ENCODE results near the gene LHFPL2. TPM values are rescaled to one million over a fixed set of nuclear protein-coding genes. Genes with fewer than 3 reads are reported as not detected.

The LHFPL2 gene
- total and polyA plus RNA-seq, 12 donors: 2.4 to 14.9 (median 5.1) TPM

GRCh38 chr5:78527054-78527859 lies 121.3 kb downstream of the LHFPL2 start:
- TF ChIP-seq CTCF (IDR thresholded peaks at IDR 0.05): no peak
- Histone ChIP-seq H3K36me3 (no peaks in the 10 kb centered on the region), H3K27me3 (no peaks in the 10 kb centered on the region), H3K9me3 (no peaks in the 10 kb centered on the region), H3K4me1 (peaks cover 0 to 83% (median 37%) of the 10 kb centered on the region in 9 donors), H3K4me3 (no peak overlapping the region), H3K27ac (peak overlapping the region in 8 of 10 donors; percentile 38 to 85 (median 59))
- peak; percentile 85 to 93 (median 92) for ATAC-seq
- intact Hi-C loops (cut with DNase I): loop anchor here in 2 of 10 donors (10.0 kb wide), 2 partner anchors 52 to 202 kb away; no protein-coding TSS in a partner anchor
- DNase-seq: peak in 1 of 2 donors; percentile 87
- 34 to 38% methylated on average over 9 of the region's 9 CpGs for WGBS, 2 donors

DNA sequence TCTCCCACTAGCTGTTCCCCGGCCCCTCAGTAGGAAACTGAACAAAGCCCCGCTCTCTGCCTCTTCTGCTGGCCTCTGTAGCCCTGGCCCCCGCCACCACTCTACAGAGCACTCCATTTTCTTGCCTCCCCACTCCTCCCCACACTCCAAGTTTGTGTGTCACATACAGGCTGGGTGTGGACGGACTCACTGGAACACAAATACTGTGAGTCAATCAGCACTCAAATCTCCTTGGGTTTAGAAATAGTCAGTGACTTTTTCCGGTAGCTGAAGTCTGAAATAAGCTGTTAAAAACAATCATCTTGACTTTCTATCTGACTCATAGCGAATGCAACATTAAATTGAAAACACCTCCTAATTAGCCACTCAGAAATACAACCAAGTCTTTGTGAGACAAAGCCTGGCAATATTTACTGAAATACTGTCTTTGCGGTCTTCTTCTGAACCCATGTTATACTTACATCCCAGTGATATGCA lies 122.5 kb downstream of the LHFPL2 start:
- H3K36me3 ChIP-seq: no peaks in the 10 kb centered on the region
- peaks cover 0 to 88% (median 41%) of the 10 kb centered on the region in 9 donors for H3K4me1 ChIP-seq
- 88 to 89% methylated on average over 7 of the region's 7 CpGs for WGBS, 2 donors
- no peak for TF ChIP-seq CTCF (IDR thresholded peaks at IDR 0.05)
- intact Hi-C loops (cut with DNase I): loop anchor here in 2 of 10 donors (10.0 kb wide), 2 partner anchors 51 to 201 kb away; no protein-coding TSS in a partner anchor
- peak overlapping the region in 4 of 10 donors; percentile 16 to 85 (median 52) for H3K27ac ChIP-seq
- DNase-seq (no peak), ATAC-seq (peak in 4 of 8 donors; percentile 20 to 60 (median 43))
- no peaks in the 10 kb centered on the region for H3K9me3 ChIP-seq
- H3K27me3 ChIP-seq: no peaks in the 10 kb centered on the region
- H3K4me3 ChIP-seq: no peak overlapping the region

GRCh38 chr5:78523314-78524193 lies 125.0 kb downstream of the LHFPL2 start:
- H3K27ac ChIP-seq: peak overlapping the region in 8 of 10 donors; percentile 12 to 72 (median 54)
- intact Hi-C loops (cut with DNase I): loop anchor here in 2 of 10 donors (10.0 kb wide), 2 partner anchors 49 to 199 kb away; no protein-coding TSS in a partner anchor
- ATAC-seq (peak in 3 of 8 donors; percentile 4 to 18 (median 4)), DNase-seq (no peak)
- H3K27me3 ChIP-seq: no peaks in the 10 kb centered on the region
- WGBS, 2 donors: 55 to 66% methylated on average over 15 of the region's 15 CpGs
- peaks cover 3 to 75% (median 49%) of the 10 kb centered on the region in 9 donors for H3K4me1 ChIP-seq
- no peaks in the 10 kb centered on the region for H3K36me3 ChIP-seq
- H3K9me3 ChIP-seq: no peaks in the 10 kb centered on the region
- no peak for TF ChIP-seq CTCF (IDR thresholded peaks at IDR 0.05)
- H3K4me3 ChIP-seq: no peak overlapping the region
